ENCODE data around the gene TP53.
A peak's percentile ranks its signal among the peaks of the same experiment; 100 is the strongest.

TP53 gene

GRCh38 chr17:7634384-7634783 is 52.9 kb downstream of the TP53 start:
- no peak for TF ChIP-seq CTCF (conservative IDR thresholded peaks at IDR 0.05; ENCODE audit: low read depth)
- H3K27ac ChIP-seq, result no peak overlapping the region
- peak; percentile 25 for DNase-seq (ENCODE audit: low spot score)
- ChIA-PET CTCF (interaction anchor here (0.7 to 1.6 kb wide), 2 partner anchors 14 to 53 kb away, joined by 5 to 8 read pairs; partner anchors contain the start of gene TP53), POLR2A (ENCODE audit: low non-redundant PET) (no interaction called here)

- DNase-seq (ENCODE audit: low spot score), result no peak
- ChIA-PET CTCF (interaction anchor here (0.6 to 2.3 kb wide), 10 partner anchors 9 to 775 kb away, joined by 3 to 14 read pairs (median 4); partner anchors contain the start of genes ATP1B2 and TP53), POLR2A (ENCODE audit: low non-redundant PET) (no interaction called here)
- no peak for TF ChIP-seq CTCF (conservative IDR thresholded peaks at IDR 0.05; ENCODE audit: low read depth)
- no peak overlapping the region for H3K27ac ChIP-seq
Measured at GRCh38 chr17:7633093-7633492, 54.2 kb downstream of the TP53 start.

DNA sequence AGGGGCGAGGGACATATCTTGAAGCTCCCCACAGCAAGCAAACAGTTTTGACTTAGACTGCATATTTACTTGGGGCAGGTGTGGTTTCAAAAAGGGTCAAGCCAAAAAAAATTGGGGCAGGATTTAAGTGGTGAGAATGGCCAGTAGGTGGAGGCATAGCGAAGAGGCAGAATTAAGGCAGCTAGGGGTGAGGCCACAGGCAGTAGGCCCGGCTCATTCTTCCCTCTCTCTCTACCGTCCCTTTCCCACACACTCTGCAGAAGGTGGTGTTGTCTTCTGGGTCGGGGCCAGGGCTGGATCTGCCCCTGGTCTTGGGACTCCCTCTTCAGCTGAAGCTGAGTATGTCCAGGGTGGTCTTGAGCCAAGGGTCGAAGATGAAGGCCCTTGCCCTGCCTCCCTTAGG is 54.8 kb downstream of the TP53 start:
- peak; percentile 58 for DNase-seq (ENCODE audit: low spot score)
- CTCF ChIA-PET, result interaction anchor here (0.5 to 2.3 kb wide), 14 partner anchors 8 to 776 kb away, joined by 3 to 14 read pairs (median 4); partner anchors contain the start of genes ATP1B2 and TP53

DNA sequence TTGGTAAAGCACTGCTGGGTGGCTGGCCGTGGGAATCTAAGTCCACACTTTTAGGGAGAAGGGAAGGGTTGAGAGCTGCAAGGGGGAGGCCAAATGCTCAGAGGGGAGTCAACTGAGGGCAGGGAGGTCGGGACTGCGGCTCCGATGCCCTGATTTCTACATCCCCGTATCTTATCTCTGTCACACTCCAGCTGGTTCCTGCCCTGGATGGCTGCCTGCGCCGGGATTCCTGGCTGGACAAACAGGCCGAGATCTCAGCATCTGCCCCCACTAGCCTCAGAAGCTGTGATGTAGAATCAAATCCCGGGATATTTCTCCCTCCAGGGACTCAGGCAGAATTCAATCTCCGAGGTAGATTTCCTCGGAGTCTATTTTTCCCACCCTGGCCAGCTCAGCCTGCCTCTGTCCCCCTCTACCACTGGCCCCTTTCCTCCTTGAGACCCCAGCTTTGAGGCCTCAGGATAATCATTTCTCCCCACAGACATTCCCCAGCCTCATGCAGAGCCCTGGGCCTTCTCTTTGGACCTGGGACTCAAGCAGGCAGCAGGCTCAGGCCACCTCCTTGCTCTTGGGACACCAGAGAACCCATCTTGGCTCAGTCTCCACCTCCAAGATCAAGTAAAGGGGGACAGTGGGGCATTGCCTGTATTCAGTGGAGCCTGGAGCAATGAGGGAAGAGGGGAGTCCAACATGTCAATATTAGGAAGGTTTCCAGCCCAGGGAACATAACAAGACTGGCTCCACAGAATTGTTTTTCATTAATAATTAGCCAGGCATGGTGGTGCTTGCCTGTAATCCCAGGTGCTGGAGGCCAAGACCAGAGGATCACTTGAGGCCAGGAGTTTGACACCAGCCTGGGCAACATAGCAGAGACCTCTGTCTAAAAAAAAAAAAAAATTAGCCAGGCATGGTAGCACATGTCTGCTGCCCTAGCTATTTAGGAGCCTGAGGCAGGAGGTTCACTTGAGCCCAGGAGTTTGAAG is 55.6 kb downstream of the TP53 start:
- POLR2A ChIA-PET (ENCODE audit: low non-redundant PET), result no interaction called here

More for the DNA sequence above, 54.8 kb downstream of the TP53 start:
- POLR2A ChIA-PET (ENCODE audit: low non-redundant PET), result no interaction called here
- no peak; the same call in 1 of the 2 replicates for TF ChIP-seq CTCF (conservative IDR thresholded peaks at IDR 0.05; ENCODE audit: low read depth)
- H3K27ac ChIP-seq, result no peak overlapping the region

GRCh38 chr17:7629939-7630571 is 57.2 kb downstream of the TP53 start, which contains the start of gene SHBG:
TSS of gene SHBG (plus strand) at chr17:7630135. CDS start at chr17:7630173, 38 bp downstream.
- POLR2A ChIA-PET (ENCODE audit: low non-redundant PET), result no interaction called here
- no peak for TF ChIP-seq CTCF (conservative IDR thresholded peaks at IDR 0.05; ENCODE audit: low read depth)
- CTCF ChIA-PET, result no interaction called here

More for the DNA sequence above, 55.6 kb downstream of the TP53 start:
- CTCF ChIA-PET, result interaction anchor here (0.5 to 2.3 kb wide), 10 partner anchors 11 to 703 kb away, joined by 3 to 14 read pairs (median 4); partner anchors contain the start of genes ATP1B2 and TP53
- no peak for DNase-seq (ENCODE audit: low spot score)
- no peak overlapping the region for H3K27ac ChIP-seq
- no peak for TF ChIP-seq CTCF (conservative IDR thresholded peaks at IDR 0.05; ENCODE audit: low read depth)

More at GRCh38 chr17:7629939-7630571, 57.2 kb downstream of the TP53 start, which contains the start of gene SHBG:
- DNase-seq (ENCODE audit: low spot score), result no peak
- H3K27ac ChIP-seq, result no peak within 1 kb of the TSS
